Measurements from ENCODE around the gene LRMDA.

Gene LRMDA

GRCh38 chr10:75716506-75716905, 285.1 kb downstream of the LRMDA start:
- DNase-seq (ENCODE audit: low spot score): no peak

DNA sequence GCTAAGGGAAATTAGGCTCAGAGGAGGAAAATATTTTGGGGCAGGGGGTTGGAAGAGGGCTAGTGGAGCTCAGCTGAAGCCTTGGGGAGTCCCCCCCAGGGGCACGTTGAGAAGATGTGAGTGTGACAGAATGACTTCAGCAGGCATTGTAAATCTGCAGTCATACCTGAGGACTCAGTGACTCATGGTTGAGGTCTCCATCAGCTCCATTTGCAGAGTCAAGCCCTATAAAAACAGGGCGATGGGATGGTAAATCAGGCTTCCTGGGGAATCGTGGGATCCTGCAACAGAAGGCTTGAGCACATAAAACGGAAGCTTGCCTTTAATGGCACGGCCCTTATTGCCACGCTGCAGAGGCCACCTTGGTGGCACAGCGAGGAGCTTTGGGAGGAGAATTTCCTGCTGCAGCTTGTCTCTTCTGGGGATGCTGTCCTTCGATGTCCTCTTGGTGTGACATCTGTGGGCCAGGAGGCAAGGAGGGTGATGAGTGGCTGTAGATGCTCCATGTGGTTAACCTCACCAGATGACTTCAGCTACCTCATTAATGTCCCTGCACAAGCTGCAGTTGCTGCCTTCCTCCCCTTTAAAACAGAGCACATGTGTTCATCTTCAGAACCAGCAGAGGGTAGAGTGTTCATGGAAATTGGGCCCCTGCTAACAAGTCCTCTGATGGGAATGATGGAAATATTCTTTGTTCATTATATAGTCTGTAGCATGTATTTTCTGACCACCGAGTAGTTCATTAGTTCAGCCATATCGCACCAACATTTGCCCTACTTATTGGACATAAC, 285.9 kb downstream of the LRMDA start:
- DNase-seq (ENCODE audit: low spot score): peak; percentile 37

DNA sequence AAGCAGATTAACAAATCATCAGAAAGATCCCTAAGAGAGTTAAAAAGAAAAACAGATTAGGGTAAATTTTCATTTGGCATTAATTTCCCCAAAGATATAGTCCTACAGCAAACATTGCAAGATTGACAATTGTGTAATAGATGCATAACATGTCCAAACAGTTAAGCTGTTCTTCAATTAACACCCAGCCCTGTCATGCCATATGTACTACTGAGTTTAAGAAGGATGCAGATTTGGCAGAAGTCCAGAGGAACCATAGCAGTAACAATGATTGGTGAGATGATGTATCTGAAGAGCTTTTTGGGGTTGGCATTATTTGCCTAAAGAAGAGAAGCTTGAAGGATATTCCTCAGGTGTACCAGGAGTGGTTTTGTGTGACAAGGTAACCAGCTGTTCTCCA, 287.6 kb downstream of the LRMDA start:
- no peak for DNase-seq (ENCODE audit: low spot score)

- no peak for DNase-seq (ENCODE audit: low spot score)
These were observed 288.7 kb downstream of the LRMDA start for GRCh38 chr10:75720157-75720556.

DNA sequence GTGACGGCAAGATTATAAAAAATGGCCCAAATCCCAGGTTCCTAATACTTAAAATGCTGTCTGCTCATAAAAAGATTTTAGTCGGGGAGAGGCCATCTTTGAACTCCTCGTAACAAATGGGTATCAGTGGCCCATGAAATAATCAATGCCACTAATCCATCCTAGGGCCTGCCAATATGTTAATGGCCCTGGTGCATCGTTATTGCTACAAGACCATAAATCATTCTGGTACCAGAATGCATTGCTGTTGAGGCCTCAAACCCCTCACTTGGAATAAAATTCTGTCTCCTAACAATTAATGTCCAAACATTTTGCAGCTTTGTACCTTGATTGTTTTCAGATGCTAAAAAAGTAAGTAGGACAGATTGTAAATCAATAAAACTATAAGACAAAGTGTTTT, 290.6 kb downstream of the LRMDA start:
- DNase-seq (ENCODE audit: low spot score): no peak

- DNase-seq (ENCODE audit: low spot score): no peak
These were observed 291.2 kb downstream of the LRMDA start for GRCh38 chr10:75722609-75723008.

DNA sequence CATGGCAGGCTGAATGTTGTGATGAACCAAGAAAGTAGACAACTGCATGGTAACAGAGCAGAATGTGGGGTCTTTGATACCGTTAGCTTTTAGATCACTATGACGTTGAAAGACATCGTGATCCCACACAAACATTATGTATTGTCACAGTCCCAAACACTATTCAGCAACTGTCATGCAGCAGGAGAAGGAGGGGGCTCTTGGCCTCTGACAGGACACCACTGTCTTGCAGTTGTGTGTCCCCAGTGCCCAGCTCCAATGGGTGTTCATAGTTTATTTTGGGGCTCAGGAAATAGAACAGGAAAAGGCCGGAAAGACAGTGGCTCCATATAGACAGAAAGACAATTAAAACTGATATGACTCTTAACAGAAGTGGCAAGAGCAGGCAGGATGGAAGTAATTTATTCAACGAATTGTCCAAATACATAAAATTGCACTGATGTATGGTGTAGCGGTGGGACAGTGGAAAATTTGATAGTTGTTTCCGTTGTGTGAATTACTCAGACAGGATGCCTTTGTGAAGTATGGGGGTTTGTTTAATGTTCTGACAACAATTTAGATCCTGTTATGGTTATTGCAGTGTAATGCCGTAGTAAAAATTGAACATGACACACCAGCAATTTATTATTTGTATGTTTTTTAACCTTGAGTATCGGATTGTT, 292.0 kb downstream of the LRMDA start:
- no peak for DNase-seq (ENCODE audit: low spot score)

DNA sequence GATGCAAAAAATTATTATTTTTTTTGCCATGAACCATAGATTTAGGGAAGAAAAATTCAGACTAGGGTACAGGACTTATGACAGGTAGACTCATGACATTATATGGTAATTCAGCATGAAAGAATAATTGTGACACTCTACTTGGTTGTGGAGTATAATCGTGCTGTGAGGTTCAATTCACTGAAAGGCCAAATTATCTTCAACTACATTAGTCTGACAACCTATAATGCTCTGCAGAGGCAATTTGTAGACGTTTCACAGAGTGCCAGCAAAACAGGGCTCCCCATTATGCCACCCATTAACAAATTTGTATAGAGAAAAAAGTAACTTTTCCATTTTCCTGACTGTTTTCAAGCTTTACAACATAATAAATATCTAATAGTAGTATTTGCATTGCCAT, 292.6 kb downstream of the LRMDA start:
- no peak for DNase-seq (ENCODE audit: low spot score)

DNA sequence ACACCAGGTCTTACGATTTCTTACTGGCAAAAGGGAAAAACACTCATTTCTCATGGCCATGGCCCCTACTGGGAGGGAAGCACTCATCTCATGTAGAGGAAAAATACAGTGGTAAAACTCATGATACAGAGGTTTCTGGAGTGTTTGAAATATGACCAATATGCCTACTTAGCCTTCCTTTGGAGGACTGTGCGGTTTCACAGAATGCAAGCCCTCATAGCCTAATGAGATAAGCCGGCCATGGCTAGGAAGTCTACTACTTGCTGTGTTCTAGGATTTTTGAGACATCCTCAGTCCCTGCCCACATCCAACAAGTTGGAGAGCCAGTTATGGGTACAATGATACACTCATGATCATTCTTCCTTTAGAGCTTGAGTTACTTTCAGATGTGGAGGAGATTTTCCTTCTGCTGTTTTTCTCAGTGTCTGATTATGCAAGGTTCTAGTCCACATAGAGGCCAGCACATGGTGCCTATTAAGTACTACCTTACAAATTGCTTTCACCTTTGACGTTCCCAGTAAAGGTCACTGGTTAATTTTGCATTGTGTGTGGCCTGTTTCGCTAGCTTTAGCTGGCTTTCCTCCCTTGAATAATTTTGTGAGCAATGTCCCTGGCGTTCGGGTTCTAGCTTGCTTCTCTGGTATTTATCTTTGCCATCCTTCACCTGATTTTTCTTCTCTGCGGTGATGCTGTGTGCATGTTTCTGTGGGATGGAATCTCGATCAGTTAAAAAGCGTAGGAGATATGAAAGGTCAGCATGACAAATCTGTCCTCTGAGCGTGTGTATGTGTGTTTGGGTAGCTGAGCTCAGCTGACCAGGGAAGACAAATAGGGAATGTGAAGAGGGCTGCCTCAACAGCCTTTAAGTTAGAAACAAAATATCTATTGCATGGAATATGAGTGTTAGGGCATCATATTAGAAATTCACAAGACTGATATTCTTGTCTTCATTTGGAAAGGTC, 295.4 kb downstream of the LRMDA start:
- no peak for DNase-seq (ENCODE audit: low spot score)

GRCh38 chr10:75730847-75731246, 299.4 kb downstream of the LRMDA start:
- DNase-seq (ENCODE audit: low spot score): no peak

DNA sequence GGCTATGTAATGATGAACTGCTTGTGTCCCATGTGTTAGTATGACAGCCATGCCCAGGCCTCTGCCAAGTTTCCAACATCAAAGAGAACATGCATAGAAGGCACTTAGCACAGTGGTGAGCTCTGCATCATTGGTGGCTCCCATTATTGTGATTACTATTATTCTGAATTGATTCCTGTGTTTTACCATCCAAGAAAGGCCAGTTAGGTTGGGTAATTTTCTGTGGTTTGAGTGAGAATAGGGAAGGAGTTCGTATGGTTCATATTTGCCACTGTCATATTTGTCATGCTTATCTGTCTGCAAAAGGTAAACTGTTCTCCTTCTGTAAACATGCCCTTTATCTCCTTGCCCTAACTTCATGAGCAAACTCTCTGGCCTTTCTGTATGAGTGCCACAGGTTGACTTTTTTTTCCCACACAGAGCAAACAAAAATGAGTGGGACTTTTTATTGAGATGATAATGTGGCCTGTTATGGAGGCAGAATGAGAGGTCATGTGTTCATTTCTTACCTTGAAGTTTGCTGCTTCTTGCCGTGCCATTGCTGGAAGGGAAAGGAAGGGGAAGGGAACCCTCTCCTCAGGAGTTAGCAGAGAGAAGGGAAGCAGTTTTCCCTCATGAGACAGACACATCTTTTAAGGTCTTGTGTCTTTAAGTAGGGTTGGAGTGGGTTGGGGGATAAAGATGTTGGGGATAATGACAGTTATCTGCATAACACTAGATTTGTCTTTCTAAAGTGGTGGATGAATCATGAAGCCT, 301.9 kb downstream of the LRMDA start:
- no peak for DNase-seq (ENCODE audit: low spot score)

DNA sequence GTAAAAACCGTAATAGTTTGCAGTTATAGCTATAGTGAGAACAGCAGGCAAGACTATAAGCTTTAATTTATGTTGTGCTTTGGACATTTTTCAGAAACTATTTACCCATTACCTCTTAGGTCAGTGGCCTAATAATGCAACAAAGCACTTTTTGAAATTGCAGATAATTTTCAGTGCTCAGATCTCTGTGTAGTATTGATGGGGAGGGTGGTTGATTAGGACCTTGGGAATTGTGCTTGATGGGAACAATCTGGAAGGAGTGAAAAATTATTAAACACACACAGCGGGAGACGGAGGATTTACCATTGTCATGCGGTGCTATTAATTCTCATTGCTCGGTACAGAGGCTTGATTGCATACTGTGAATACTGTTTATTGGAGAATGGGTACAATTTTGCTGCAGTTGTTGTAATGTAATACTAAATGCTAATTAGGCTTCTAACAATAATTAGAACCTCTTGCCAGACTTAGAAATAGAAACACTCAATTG, 304.8 kb downstream of the LRMDA start:
- DNase-seq (ENCODE audit: low spot score): no peak

- DNase-seq (ENCODE audit: low spot score): no peak
These were observed 305.6 kb downstream of the LRMDA start for GRCh38 chr10:75736889-75737579.

DNA sequence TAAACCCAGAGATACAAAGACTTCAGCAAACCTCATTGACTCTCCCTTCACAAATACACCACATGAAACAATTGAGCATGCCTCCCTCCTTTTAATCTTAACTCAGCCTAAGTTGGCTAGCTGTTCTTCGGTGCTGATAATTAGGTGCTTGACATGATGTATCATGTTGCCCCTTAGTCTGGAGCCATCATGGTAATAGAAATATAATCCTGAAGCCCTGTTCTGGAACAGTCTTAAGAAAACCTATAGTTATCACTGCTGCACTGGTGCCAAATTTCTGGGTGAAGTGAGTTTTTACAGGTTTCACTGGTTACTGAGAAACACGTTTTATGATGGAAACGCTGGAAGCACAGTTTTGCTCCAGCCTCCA, 306.1 kb downstream of the LRMDA start:
- DNase-seq (ENCODE audit: low spot score): no peak

DNA sequence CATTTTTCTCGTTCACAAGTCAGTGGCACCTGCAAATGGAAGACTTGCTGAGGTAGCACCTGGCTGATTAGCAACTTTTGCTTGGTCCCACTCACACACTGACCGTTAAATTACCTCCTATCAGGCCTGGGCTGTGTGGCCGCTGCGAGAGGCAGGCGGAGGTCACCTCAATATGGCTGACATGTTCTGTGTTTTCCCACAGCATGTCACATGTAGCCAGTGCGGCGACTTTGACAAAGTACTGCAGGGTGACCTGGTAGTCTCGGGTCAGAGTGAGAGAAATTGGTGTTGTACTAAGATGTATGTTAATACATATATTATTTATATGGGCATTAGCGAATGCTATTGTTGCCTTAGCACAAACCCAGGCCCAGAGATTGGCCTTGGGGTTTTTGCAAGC, 307.5 kb downstream of the LRMDA start:
- DNase-seq (ENCODE audit: low spot score): no peak

GRCh38 chr10:75739414-75740143, 308.2 kb downstream of the LRMDA start:
- no peak for DNase-seq (ENCODE audit: low spot score)

DNA sequence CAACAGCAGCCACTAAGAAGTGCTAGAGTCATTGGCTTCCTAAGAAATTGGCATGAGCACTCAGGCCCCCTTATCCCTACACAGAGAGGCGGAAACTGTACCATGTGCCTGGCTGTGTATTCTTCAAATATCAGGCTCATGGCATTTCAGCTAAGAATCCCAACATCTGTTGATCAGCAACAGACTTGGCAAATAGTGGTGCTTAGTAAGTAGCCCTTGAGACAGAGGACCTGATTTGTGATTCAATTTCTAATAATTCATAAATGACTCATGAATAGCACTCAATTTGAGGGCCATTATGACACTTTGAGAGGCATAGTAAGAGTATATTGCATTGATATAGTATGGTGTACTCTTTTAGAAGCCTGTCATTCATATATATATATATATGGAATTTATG, 309.1 kb downstream of the LRMDA start:
- DNase-seq (ENCODE audit: low spot score): no peak

DNA sequence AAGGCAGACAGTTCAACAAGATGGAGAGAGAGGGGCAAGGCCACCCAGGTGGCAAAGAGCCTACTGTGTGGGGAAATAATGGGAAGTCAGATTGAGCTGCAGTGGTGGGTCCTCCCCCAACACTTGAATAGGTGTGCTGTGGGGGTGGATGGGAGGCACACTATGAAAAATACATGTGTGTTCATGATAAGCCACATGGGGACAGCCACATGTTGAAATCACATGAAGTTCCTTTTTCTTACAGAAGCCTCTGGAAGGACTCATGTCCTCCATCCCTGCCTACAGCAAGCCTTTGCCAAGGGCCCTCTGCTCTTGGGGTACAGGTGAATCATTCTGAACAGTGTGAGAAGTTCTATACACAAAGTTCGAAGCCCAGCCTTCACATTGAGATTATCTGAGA, 310.9 kb downstream of the LRMDA start:
- no peak for DNase-seq (ENCODE audit: low spot score)

DNA sequence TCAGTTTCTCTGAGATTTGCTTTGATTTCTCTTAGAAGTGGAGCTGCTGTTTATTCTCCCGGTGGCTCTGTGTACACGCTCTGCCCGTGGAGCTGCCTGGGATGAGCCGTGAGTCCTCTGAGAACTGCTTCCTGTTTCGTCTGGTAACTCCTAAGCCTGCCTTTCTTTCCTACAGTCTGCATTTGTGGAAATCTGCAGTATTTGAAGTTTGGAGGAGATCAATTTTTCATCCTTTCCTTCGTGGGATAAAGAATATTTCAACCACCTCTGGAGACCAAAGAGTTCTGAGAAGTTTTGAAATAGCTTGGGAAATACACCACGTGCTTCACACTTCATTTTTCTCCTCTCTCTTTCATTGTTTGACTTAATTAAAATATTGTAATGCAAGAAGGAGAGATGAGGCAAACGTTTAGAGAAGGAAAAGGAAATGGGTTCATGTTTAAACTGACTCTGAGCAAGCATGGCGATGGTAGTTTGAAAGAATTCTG, 311.9 kb downstream of the LRMDA start:
- DNase-seq (ENCODE audit: low spot score): no peak

DNA sequence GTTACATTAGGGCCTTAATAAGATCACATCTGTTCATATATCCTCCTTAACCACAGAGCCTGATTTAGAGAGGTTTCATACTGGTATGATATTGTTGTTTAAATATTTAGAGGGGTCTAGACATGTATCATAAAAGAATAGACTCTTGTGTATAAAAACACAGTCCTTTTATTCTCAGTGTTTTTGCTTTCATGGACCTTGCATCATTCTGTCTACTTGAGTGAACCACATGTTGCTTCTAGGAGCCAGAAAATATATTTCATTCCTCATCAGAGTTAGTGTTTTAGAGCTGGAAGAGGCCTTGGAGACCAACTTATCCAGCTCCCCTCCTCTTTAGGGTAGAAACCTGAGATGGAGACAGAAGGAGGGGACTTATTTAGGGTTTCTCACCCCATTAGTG, 312.8 kb downstream of the LRMDA start:
- peak; percentile 25 for DNase-seq (ENCODE audit: low spot score)

Measured in SW480 (cell line).